Endothelial cell (in vitro differentiated cells): ENCODE data around the gene KLHDC10. TPM values are rescaled to one million over a fixed set of nuclear protein-coding genes. Genes with fewer than 3 reads are reported as not detected.

Experiments used
- DNase-seq: peaks from one replicate; pipeline ENCODE4 v3.0.0; 2021; ENCODE audit warnings: low spot score
- H3K27ac Mint-ChIP-seq: one replicate; pipeline ENCODE4 v1.8.0; 2021; ENCODE audit warnings: mixed read lengths, inconsistent platforms; ENCODE audit not compliant: unreplicated experiment
- H3K27me3 Mint-ChIP-seq: one replicate; pipeline ENCODE4 v1.8.0; 2021; ENCODE audit warnings: mild to moderate bottlenecking, moderate library complexity, mixed read lengths, inconsistent platforms; ENCODE audit not compliant: unreplicated experiment
- H3K36me3 Mint-ChIP-seq: one replicate; pipeline ENCODE4 v1.8.0; 2021; ENCODE audit warnings: mild to moderate bottlenecking, low read depth, mixed read lengths, inconsistent platforms; ENCODE audit not compliant: unreplicated experiment
- H3K4me1 Mint-ChIP-seq: one replicate; pipeline ENCODE4 v1.8.0; 2021; ENCODE audit warnings: mild to moderate bottlenecking, mixed read lengths, inconsistent platforms; ENCODE audit not compliant: unreplicated experiment
- H3K4me3 Mint-ChIP-seq: one replicate; pipeline ENCODE4 v1.8.0; 2021; ENCODE audit warnings: mild to moderate bottlenecking, mixed read lengths, inconsistent platforms; ENCODE audit not compliant: unreplicated experiment
- H3K9me3 Mint-ChIP-seq: one replicate; pipeline ENCODE4 v1.8.0; 2021; ENCODE audit warnings: mixed read lengths, inconsistent platforms; ENCODE audit not compliant: unreplicated experiment
- CTCF ChIP-seq: fragments of 200-600 bp; sonication (generic); IDR thresholded peaks from one replicate; pipeline ENCODE4 v1.5.0; 2021; ENCODE audit warnings: antibody characterized with exemption; ENCODE audit not compliant: unreplicated experiment
- total RNA-seq: library from RNA; stranded (reverse); fragmentation: NEBNext Ultra II Directional; extraction: Animal tissue kit (Norgen Biotek cat#: 25700); gene quantifications from one replicate; pipeline ENCODE4 v1.2.1, GENCODE V29; 2021; ENCODE audit not compliant: unreplicated experiment

The KLHDC10 gene
- total RNA-seq, 1 donor from 2014 or later: 28.8 TPM

GRCh38 chr7:130150587-130150986 lies 80.3 kb downstream of the KLHDC10 start:
- peaks cover 2% of the 10 kb centered on the region for H3K36me3 Mint-ChIP-seq
- no peak for DNase-seq
- peaks cover 29% of the 10 kb centered on the region for H3K4me1 Mint-ChIP-seq
- no peak overlapping the region for H3K27ac Mint-ChIP-seq
- peaks cover 10% of the 10 kb centered on the region for H3K27me3 Mint-ChIP-seq
- no peak for TF ChIP-seq CTCF
- H3K9me3 Mint-ChIP-seq: no peaks in the 10 kb centered on the region
- H3K4me3 Mint-ChIP-seq: no peak overlapping the region

- DNase-seq: no peak
- peaks cover 25% of the 10 kb centered on the region for H3K4me1 Mint-ChIP-seq
- H3K36me3 Mint-ChIP-seq: peaks cover 4% of the 10 kb centered on the region
- TF ChIP-seq CTCF: no peak
- no peak overlapping the region for H3K27ac Mint-ChIP-seq
- H3K27me3 Mint-ChIP-seq: peaks cover 7% of the 10 kb centered on the region
- no peak overlapping the region for H3K4me3 Mint-ChIP-seq
- no peaks in the 10 kb centered on the region for H3K9me3 Mint-ChIP-seq
Observed at GRCh38 chr7:130151591-130152492, 81.5 kb downstream of the KLHDC10 start.

- H3K36me3 Mint-ChIP-seq: peaks cover 4% of the 10 kb centered on the region
- no peaks in the 10 kb centered on the region for H3K9me3 Mint-ChIP-seq
- no peak overlapping the region for H3K4me3 Mint-ChIP-seq
- no peak for DNase-seq
- peaks cover 24% of the 10 kb centered on the region for H3K4me1 Mint-ChIP-seq
- H3K27ac Mint-ChIP-seq: no peak overlapping the region
- peaks cover 7% of the 10 kb centered on the region for H3K27me3 Mint-ChIP-seq
- TF ChIP-seq CTCF: no peak
Observed at GRCh38 chr7:130152493-130153210, 82.3 kb downstream of the KLHDC10 start.

GRCh38 chr7:130153211-130153908 lies 83.0 kb downstream of the KLHDC10 start:
- H3K27me3 Mint-ChIP-seq: peaks cover 7% of the 10 kb centered on the region
- H3K36me3 Mint-ChIP-seq: peaks cover 4% of the 10 kb centered on the region
- no peak overlapping the region for H3K4me3 Mint-ChIP-seq
- TF ChIP-seq CTCF: no peak
- H3K27ac Mint-ChIP-seq: no peak overlapping the region
- no peaks in the 10 kb centered on the region for H3K9me3 Mint-ChIP-seq
- peak; percentile 7 for DNase-seq
- H3K4me1 Mint-ChIP-seq: peaks cover 17% of the 10 kb centered on the region
